IPS DF 19.7 (cell line): ENCODE measurements around the gene CTLA4.

Experiments used
- DNase-seq: peaks from one replicate; pipeline ENCODE4 v3.0.0-alpha.2; 2013; ENCODE audit warnings: low read depth, low spot score

CTLA4 gene

DNA sequence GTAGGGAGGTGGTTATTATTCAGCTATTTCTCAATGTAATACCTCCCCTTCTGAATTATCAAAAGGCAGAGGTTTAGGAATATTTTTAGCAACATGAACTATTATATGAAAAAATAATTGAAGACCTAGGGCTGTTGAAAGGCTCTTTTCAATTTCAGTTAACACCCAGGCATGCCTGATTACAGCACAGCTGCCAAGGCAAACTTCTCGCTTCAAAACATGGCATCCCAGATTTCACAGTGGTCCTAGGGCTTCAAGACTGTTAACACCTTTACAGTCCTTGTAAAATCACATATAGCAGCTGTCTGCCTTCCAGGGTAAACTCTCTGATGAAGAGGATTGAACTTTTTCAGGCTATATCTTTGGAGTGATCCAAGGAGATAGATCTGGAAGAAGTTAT, 23.2 kb downstream of the CTLA4 start:
- no peak for DNase-seq

GRCh38 chr2:203891474-203891873, 23.9 kb downstream of the CTLA4 start:
- no peak for DNase-seq

- no peak for DNase-seq
Observed at GRCh38 chr2:203892207-203892606, 24.6 kb downstream of the CTLA4 start.

- no peak for DNase-seq
Observed at GRCh38 chr2:203893401-203893800, 25.8 kb downstream of the CTLA4 start.

GRCh38 chr2:203893840-203894239, 26.3 kb downstream of the CTLA4 start:
- no peak for DNase-seq

GRCh38 chr2:203894262-203894661, 26.7 kb downstream of the CTLA4 start:
- DNase-seq = no peak

DNA sequence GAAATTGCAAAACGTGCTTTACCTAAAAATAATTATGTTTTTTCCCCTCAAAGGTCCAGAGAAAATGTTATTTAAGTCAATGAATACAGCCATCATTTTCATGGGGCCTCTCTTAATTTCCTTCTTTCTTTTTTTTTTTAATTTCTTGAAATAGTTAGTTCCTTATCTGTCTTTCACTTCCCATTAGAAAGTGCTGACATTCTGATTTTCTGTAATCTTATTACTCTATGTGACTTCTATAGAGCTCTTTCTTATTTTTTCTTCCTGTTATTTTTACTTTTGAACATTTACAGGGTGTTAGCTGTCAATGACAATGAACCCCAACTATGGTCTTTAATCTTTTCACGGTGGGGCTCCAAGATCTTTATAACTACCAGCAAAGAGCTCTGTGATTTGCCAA, 30.0 kb downstream of the CTLA4 start:
- DNase-seq = no peak

DNA sequence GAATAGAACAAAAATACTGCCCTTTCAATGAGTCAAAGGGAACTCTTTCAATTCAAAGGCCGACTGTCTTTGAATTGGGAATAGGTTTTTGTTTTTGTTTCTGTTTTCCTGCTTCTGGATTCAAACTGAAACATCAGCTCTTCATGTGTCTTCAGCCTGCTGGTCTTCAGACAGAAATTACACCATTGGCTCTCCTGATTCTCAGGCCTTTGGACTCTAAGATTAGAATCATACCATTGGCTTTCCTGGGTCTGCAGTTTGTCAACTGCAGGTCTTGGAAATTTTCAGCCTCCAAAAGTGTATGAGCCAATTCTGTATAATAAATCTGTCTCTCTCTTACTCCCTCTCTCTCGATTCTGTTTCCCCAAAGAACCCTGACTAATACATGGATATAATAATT, 31.1 kb downstream of the CTLA4 start:
- DNase-seq = no peak

GRCh38 chr2:203900253-203900652, 32.7 kb downstream of the CTLA4 start:
- no peak for DNase-seq

GRCh38 chr2:203904022-203904421, 36.5 kb downstream of the CTLA4 start:
- DNase-seq = no peak

DNA sequence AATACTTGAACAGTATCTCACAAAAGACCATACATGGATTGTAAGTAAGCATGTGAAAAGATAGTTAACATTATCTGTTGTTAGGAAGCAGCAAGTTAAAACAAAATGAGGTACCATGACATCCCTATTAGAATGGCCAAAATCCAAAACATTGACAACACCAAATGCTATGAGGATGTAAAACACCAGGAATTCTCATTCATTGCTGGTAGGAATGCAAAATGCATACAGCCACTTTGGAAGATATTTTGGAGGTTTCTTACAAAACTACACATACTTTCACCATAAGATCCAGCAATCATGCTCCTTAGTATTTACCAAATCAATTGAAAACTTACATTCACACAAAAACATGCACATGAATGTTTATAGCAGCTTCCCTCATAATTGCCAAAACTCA, 38.1 kb downstream of the CTLA4 start:
- DNase-seq = no peak

DNA sequence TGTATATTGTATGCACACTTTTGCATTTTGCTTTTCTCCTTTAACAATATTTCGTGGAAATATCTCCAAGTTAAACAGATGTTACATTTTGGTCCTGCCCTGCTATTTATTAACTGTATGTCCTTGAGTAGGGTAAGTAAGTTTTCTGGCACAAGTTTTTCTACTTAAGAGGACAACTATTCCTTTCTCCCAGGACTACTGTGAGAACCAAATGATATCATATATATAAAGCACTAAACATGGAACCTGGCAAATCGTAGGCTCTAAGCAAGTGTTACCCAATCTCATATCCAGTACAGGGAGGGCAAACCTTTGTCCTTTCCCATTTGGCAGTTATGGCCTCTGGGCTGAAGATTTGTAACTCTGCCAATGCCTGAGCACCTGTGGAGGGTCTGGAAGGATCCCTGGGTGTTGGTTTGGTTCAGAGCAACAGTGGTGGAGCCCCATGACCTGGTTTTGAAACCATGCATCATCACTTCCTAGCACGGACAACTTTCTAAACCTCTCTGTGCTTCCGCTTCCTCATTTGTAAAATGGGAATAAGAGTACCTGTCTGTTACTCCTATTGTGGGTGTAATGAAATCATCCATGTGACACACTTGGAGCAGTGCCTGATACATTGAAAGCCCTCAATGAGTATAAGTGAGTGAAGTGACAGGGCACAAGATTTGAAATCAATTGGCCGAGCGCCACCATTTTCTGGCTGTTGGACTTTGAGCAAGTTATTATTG, 40.7 kb downstream of the CTLA4 start:
- DNase-seq = no peak

DNA sequence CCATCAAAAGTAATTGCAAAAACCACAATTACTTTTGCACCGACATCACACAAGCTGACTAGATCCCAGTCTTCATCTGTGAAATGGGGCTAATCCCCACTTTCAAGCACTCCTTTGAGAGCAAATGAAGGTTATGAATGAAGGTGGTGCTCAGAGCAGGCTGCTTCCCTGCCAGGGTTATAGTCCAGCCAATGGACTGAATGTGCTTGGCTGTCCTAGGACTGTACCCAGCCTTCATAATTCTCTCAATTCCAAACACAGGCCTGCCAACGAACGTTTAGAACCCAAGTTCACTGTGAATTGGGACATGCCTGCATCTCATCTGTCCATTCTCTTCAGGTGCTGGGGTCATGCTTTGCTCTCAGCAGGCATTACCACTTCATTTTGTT, 41.2 kb downstream of the CTLA4 start:
- DNase-seq = no peak

DNA sequence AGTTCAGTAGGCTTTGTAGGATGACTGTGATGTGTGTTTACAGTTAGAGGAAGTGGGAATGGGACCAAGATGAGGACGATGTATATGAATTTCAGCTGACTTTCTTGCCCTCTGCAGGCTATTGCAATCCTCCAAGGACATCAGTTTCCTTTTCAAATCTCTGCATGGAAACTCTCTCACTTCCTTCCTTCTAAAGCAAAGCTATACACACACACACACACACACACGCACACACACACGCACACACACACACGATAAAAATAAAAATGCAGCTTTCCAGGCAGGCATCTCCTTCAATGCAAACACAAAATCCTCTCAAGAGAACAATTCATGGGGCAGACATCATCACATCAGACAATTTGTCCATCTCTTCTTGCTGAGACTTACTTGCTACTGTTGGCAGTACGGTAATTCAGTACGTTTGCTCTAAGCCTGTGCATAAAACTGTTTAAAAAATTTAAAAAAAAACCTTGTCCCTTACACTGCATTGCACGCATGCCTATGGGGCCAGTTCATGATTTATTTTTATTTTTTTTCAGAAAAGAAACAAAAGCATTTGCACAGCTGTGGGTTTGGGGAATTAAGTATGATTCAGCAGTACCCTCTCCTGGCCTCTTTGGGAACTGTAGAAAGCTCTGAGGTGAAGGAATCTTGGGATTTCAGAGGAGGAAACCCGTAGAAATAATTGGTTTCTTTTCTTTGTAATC, 41.8 kb downstream of the CTLA4 start:
- DNase-seq = no peak

DNA sequence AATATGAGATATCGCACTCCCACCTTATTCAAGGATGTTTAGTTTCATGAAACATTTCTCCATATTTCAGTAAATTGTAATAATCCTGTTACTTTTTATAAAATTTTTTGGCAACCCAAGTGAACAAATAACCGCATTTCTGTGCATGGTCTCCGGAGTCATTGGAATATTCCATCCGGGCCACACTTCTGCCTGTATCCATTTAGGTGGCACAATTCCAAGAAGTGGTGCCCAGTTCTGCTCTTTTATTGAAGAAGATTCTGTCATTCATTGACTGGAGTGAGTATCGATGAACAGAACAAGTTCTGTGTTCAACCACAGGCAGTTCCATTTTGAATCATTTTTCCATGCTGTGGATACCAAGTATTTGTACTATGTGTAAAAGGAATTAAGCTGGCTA, 42.4 kb downstream of the CTLA4 start:
- DNase-seq = no peak

GRCh38 chr2:203913947-203914346, 46.4 kb downstream of the CTLA4 start:
- no peak for DNase-seq

- no peak for DNase-seq
Observed at GRCh38 chr2:203914546-203915182, 47.1 kb downstream of the CTLA4 start.

- DNase-seq = no peak
Observed at GRCh38 chr2:203915256-203915655, 47.7 kb downstream of the CTLA4 start.

DNA sequence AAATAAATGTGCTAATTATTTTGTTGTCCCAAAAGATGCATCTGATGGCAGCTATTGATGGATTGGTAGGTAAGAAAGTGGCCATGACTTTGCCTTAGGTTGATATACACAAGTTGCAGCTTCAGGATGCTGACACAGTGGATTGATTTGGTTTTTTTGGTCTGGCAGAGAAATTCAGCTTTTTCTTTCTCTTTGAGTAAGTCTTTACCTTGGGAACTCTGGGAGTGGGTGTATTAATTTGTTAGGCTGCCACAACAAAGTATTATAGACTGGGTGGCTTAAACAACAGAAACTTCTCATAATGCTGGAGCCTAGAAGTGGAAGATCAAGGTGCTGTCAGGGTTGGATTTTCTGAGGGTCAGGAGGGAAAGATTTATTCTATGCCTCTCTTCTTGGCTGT, 49.2 kb downstream of the CTLA4 start:
- no peak for DNase-seq

- no peak for DNase-seq
Observed at GRCh38 chr2:203918264-203918663, 50.7 kb downstream of the CTLA4 start.

DNA sequence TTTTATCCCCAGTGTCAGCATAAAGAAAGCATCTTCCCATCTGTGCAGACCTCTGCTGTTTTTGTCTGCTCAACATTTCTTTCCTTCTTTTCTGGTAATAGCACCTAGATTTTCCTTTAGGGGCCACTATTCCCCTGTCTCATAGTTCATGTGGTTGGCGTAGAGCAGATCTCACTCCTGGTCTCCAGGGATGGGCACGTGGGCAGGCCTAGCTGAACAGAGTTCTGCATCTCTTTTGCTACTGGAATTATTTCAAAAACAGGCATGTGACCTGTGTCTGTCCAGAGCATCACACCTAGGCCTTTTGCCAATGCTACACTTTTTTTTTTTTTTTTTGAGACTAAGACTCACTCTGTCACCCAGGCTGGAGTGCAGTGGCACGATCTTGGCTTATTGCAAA, 51.3 kb downstream of the CTLA4 start:
- DNase-seq = no peak
